AG04449 (cell line): Measurements from ENCODE around the gene REV1.
"Not testable (repeated sequence)": the region's sequence is repeated elsewhere in the genome, so short reads cannot be mapped to it uniquely, and the experiment has no call there.

Experiments
- CTCF ChIA-PET: fragments of 350-600 bp; formaldehyde crosslinking; extraction: SDS; loops from one replicate; lab custom pipeline; 2021; ENCODE audit warnings: antibody characterized with exemption; lab: Yijun Ruan, JAX
- POLR2A ChIA-PET: fragments of 400-600, 350-600 bp; formaldehyde crosslinking; extraction: SDS; loops from one replicate; lab custom pipeline; 2020; ENCODE audit warnings: antibody characterized with exemption, inconsistent platforms; lab: Yijun Ruan, JAX
- DNase-seq: peaks from one replicate; pipeline ENCODE4 v3.0.0-alpha.2; 2010; ENCODE audit warnings: low read depth, low spot score
- H3K4me3 ChIP-seq: 2 replicates; pipeline ENCODE4 v1.5.1; 2011; ENCODE audit warnings: low read depth, mild to moderate bottlenecking, control low read depth, low read length
- TF ChIP-seq, protein P1 (sequence below): IDR thresholded peaks from one replicate; pipeline ENCODE4 v1.5.1; 2011; ENCODE audit warnings: mild to moderate bottlenecking, moderate library complexity, low read length, control low read depth, inconsistent platforms; ENCODE audit not compliant: insufficient read depth; ENCODE audit errors: missing control alignments

The REV1 gene

GRCh38 chr2:99380376-99381010 lies 109.3 kb downstream of the REV1 start:
- no peak for DNase-seq
- ChIA-PET CTCF (interaction anchor here (0.6 to 1.8 kb wide), 4 partner anchors 9 to 28 kb away, joined by 3 to 4 read pairs (median 4); no protein-coding TSS in a partner anchor), POLR2A (no interaction called here)
- no peak overlapping the region for H3K4me3 ChIP-seq
- TF ChIP-seq, protein P1, sequence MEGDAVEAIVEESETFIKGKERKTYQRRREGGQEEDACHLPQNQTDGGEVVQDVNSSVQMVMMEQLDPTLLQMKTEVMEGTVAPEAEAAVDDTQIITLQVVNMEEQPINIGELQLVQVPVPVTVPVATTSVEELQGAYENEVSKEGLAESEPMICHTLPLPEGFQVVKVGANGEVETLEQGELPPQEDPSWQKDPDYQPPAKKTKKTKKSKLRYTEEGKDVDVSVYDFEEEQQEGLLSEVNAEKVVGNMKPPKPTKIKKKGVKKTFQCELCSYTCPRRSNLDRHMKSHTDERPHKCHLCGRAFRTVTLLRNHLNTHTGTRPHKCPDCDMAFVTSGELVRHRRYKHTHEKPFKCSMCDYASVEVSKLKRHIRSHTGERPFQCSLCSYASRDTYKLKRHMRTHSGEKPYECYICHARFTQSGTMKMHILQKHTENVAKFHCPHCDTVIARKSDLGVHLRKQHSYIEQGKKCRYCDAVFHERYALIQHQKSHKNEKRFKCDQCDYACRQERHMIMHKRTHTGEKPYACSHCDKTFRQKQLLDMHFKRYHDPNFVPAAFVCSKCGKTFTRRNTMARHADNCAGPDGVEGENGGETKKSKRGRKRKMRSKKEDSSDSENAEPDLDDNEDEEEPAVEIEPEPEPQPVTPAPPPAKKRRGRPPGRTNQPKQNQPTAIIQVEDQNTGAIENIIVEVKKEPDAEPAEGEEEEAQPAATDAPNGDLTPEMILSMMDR, result no peak

- POLR2A ChIA-PET, result no interaction called here
- CTCF ChIA-PET, result interaction anchor here (1.1 kb wide), 1 partner anchor 12 kb away, joined by 3 read pairs; no protein-coding TSS in a partner anchor
- H3K4me3 ChIP-seq, result no peak overlapping the region
- TF ChIP-seq, protein P1, result no peak
- no peak for DNase-seq
These were observed 111.9 kb downstream of the REV1 start for GRCh38 chr2:99377879-99378278.

DNA sequence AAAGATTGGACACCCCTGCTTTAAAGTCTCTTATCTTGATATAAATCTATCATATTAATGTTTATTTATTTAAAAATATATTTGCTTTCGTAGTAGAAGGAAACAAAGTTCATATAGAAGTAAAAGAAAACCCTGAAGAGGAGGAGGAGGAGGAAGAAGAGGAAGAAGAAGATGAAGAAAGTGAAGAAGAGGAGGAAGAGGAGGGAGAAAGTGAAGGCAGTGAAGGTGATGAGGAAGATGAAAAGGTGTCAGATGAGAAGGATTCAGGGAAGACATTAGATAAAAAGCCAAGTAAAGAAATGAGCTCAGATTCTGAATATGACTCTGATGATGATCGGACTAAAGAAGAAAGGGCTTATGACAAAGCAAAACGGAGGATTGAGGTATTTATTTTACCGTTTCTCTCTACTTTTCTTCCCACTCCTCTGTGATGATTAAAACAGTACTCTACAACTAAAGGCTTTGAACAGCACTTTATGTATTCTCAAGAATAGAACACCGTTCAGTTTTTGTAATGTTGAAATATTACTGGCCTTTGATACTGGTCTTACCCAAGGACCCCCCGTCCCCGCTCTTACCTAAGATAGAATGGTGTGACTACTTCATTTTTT lies 113.5 kb downstream of the REV1 start:
- TF ChIP-seq, protein P1, result no peak
- ChIA-PET POLR2A (no interaction called here), CTCF (interaction anchor here (1.8 kb wide), 1 partner anchor 27 kb away, joined by 4 read pairs; no protein-coding TSS in a partner anchor)
- no peak overlapping the region for H3K4me3 ChIP-seq
- no peak for DNase-seq

GRCh38 chr2:99374747-99375146 lies 115.1 kb downstream of the REV1 start:
- no peak overlapping the region for H3K4me3 ChIP-seq
- POLR2A ChIA-PET, result no interaction called here
- TF ChIP-seq, protein P1, result no peak
- no peak for DNase-seq
- CTCF ChIA-PET, result no interaction called here

GRCh38 chr2:99373144-99373543 lies 116.7 kb downstream of the REV1 start:
- H3K4me3 ChIP-seq, result no peak overlapping the region
- CTCF ChIA-PET, result no interaction called here
- POLR2A ChIA-PET, result no interaction called here
- no peak for DNase-seq
- TF ChIP-seq, protein P1, result no peak

DNA sequence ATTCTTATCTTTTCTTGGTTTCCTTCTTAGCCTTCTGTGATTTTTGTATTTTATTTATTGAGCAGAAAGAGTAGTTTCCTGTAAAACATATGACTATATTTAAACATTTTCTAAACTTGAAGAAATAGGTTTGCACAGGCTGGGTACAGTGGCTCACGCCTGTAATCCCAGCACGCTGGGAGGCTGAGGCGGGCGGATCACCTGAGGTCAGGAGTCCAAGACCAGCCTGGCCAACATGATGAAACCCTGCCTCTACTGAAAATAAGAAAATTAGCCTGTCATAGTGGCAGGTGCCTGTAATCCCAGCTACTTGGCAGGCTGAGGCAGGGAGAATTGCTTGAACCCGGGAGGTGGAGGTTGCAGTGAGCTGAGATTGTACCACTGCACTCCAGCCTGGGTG lies 121.0 kb downstream of the REV1 start:
- POLR2A ChIA-PET, CTCF ChIA-PET, DNase-seq, H3K4me3 ChIP-seq: not testable (repeated sequence)
